ENCODE measurements around the gene CDK5RAP2. TPM values are rescaled to one million over a fixed set of nuclear protein-coding genes. Genes with fewer than 3 reads are reported as not detected.
A peak's percentile ranks its signal among the peaks of the same experiment; 100 is the strongest.
"Not testable (repeated sequence)": the region's sequence is repeated elsewhere in the genome, so short reads cannot be mapped to it uniquely, and the experiment has no call there.

CDK5RAP2 gene
- total RNA-seq, 2 donors from 2014 or later: 65.9 to 68.4 TPM

- Mint-ChIP-seq H3K4me3 (no peak overlapping the region), H3K4me1 (peaks cover 4% of the 10 kb centered on the region), H3K9me3 (no peaks in the 10 kb centered on the region), H3K27ac (no peak overlapping the region), H3K27me3 (no peaks in the 10 kb centered on the region), H3K36me3 (ENCODE audit: low read depth) (peaks cover 92% of the 10 kb centered on the region)
- ATAC-seq (replicated peaks): no peak
These were observed 55.1 kb downstream of the CDK5RAP2 start for GRCh38 chr9:120524863-120525262.

- peaks cover 92% of the 10 kb centered on the region for H3K36me3 Mint-ChIP-seq (ENCODE audit: low read depth)
- no peaks in the 10 kb centered on the region for H3K9me3 Mint-ChIP-seq
- H3K27me3 Mint-ChIP-seq: no peaks in the 10 kb centered on the region
- ATAC-seq (replicated peaks): no peak
- H3K4me3 Mint-ChIP-seq: no peak overlapping the region
- H3K4me1 Mint-ChIP-seq: peaks cover 4% of the 10 kb centered on the region
- no peak overlapping the region for H3K27ac Mint-ChIP-seq
These were observed 55.9 kb downstream of the CDK5RAP2 start for GRCh38 chr9:120524038-120524437.

- Mint-ChIP-seq H3K27ac (no peak overlapping the region), H3K36me3 (ENCODE audit: low read depth) (peaks cover 92% of the 10 kb centered on the region), H3K4me3 (no peak overlapping the region), H3K27me3 (no peaks in the 10 kb centered on the region), H3K4me1 (peaks cover 4% of the 10 kb centered on the region), H3K9me3 (no peaks in the 10 kb centered on the region)
- no peak for ATAC-seq (replicated peaks)
These were observed 57.4 kb downstream of the CDK5RAP2 start for GRCh38 chr9:120522558-120522957.

- H3K9me3 Mint-ChIP-seq: no peaks in the 10 kb centered on the region
- H3K27ac Mint-ChIP-seq: no peak overlapping the region
- H3K27me3 Mint-ChIP-seq: no peaks in the 10 kb centered on the region
- no peak overlapping the region for H3K4me3 Mint-ChIP-seq
- H3K36me3 Mint-ChIP-seq (ENCODE audit: low read depth): peaks cover 92% of the 10 kb centered on the region
- ATAC-seq (replicated peaks): no peak
- H3K4me1 Mint-ChIP-seq: peaks cover 4% of the 10 kb centered on the region
These were observed 57.9 kb downstream of the CDK5RAP2 start for GRCh38 chr9:120522032-120522431.

- H3K27ac Mint-ChIP-seq: no peak overlapping the region
- no peaks in the 10 kb centered on the region for H3K9me3 Mint-ChIP-seq
- ATAC-seq (replicated peaks): no peak
- H3K4me3 Mint-ChIP-seq: no peak overlapping the region
- peaks cover 92% of the 10 kb centered on the region for H3K36me3 Mint-ChIP-seq (ENCODE audit: low read depth)
- peaks cover 3% of the 10 kb centered on the region for H3K4me1 Mint-ChIP-seq
- no peaks in the 10 kb centered on the region for H3K27me3 Mint-ChIP-seq
These were observed 58.9 kb downstream of the CDK5RAP2 start for GRCh38 chr9:120521101-120521500.

- not testable (repeated sequence) for H3K27ac Mint-ChIP-seq; H3K27me3 Mint-ChIP-seq; H3K4me1 Mint-ChIP-seq; ATAC-seq (replicated peaks); H3K4me3 Mint-ChIP-seq; H3K9me3 Mint-ChIP-seq
- H3K36me3 Mint-ChIP-seq (ENCODE audit: low read depth): peaks cover 94% of the 10 kb centered on the region
These were observed 64.0 kb downstream of the CDK5RAP2 start for GRCh38 chr9:120515996-120516395.

- not testable (repeated sequence) for H3K4me1 Mint-ChIP-seq; ATAC-seq (replicated peaks); H3K27ac Mint-ChIP-seq; H3K4me3 Mint-ChIP-seq; H3K9me3 Mint-ChIP-seq; H3K27me3 Mint-ChIP-seq
- H3K36me3 Mint-ChIP-seq (ENCODE audit: low read depth): peaks cover 96% of the 10 kb centered on the region
These were observed 64.5 kb downstream of the CDK5RAP2 start for GRCh38 chr9:120515481-120515880.

GRCh38 chr9:120514405-120514804 lies 65.6 kb downstream of the CDK5RAP2 start:
- no peak overlapping the region for H3K27ac Mint-ChIP-seq
- H3K9me3 Mint-ChIP-seq: no peaks in the 10 kb centered on the region
- ATAC-seq (replicated peaks): no peak
- H3K4me3 Mint-ChIP-seq: no peak overlapping the region
- H3K4me1 Mint-ChIP-seq: peaks cover 5% of the 10 kb centered on the region
- H3K36me3 Mint-ChIP-seq (ENCODE audit: low read depth): peaks cover 100% of the 10 kb centered on the region
- H3K27me3 Mint-ChIP-seq: no peaks in the 10 kb centered on the region

GRCh38 chr9:120513825-120514396 lies 66.1 kb downstream of the CDK5RAP2 start:
- Mint-ChIP-seq H3K27ac (no peak overlapping the region), H3K36me3 (ENCODE audit: low read depth) (peaks cover 100% of the 10 kb centered on the region), H3K9me3 (no peaks in the 10 kb centered on the region), H3K4me3 (no peak overlapping the region), H3K4me1 (peaks cover 5% of the 10 kb centered on the region), H3K27me3 (no peaks in the 10 kb centered on the region)
- no peak for ATAC-seq (replicated peaks)

- peaks cover 5% of the 10 kb centered on the region for H3K4me1 Mint-ChIP-seq
- no peak overlapping the region for H3K27ac Mint-ChIP-seq
- peaks cover 95% of the 10 kb centered on the region for H3K36me3 Mint-ChIP-seq (ENCODE audit: low read depth)
- no peaks in the 10 kb centered on the region for H3K27me3 Mint-ChIP-seq
- H3K9me3 Mint-ChIP-seq: no peaks in the 10 kb centered on the region
- no peak overlapping the region for H3K4me3 Mint-ChIP-seq
- no peak for ATAC-seq (replicated peaks)
These were observed 69.2 kb downstream of the CDK5RAP2 start for GRCh38 chr9:120510816-120511215.

- Mint-ChIP-seq H3K36me3 (ENCODE audit: low read depth) (peaks cover 90% of the 10 kb centered on the region), H3K4me1 (peaks cover 12% of the 10 kb centered on the region), H3K27me3 (no peaks in the 10 kb centered on the region), H3K27ac (no peak overlapping the region), H3K4me3 (no peak overlapping the region), H3K9me3 (no peaks in the 10 kb centered on the region)
- no peak for ATAC-seq (replicated peaks)
These were observed 71.9 kb downstream of the CDK5RAP2 start for GRCh38 chr9:120507936-120508510.

- Mint-ChIP-seq H3K36me3 (ENCODE audit: low read depth) (peaks cover 84% of the 10 kb centered on the region), H3K27me3 (no peaks in the 10 kb centered on the region), H3K9me3 (no peaks in the 10 kb centered on the region), H3K27ac (peak overlapping the region; percentile 49), H3K4me1 (peaks cover 17% of the 10 kb centered on the region), H3K4me3 (no peak overlapping the region)
- ATAC-seq (replicated peaks): peak; percentile 16
These were observed 74.8 kb downstream of the CDK5RAP2 start for GRCh38 chr9:120505186-120505585.

- H3K36me3 Mint-ChIP-seq (ENCODE audit: low read depth): peaks cover 44% of the 10 kb centered on the region
- H3K4me3 Mint-ChIP-seq: no peak overlapping the region
- H3K9me3 Mint-ChIP-seq: no peaks in the 10 kb centered on the region
- no peak for ATAC-seq (replicated peaks)
- H3K27ac Mint-ChIP-seq: no peak overlapping the region
- no peaks in the 10 kb centered on the region for H3K27me3 Mint-ChIP-seq
- H3K4me1 Mint-ChIP-seq: peaks cover 17% of the 10 kb centered on the region
These were observed 79.2 kb downstream of the CDK5RAP2 start for GRCh38 chr9:120500733-120501132.

GRCh38 chr9:120497865-120498264 lies 82.1 kb downstream of the CDK5RAP2 start:
- H3K4me1 Mint-ChIP-seq; H3K27me3 Mint-ChIP-seq; H3K4me3 Mint-ChIP-seq; H3K9me3 Mint-ChIP-seq; ATAC-seq (replicated peaks); H3K27ac Mint-ChIP-seq: not testable (repeated sequence)
- peaks cover 37% of the 10 kb centered on the region for H3K36me3 Mint-ChIP-seq (ENCODE audit: low read depth)

GRCh38 chr9:120496438-120496837 lies 83.5 kb downstream of the CDK5RAP2 start:
- H3K27ac Mint-ChIP-seq; H3K27me3 Mint-ChIP-seq; ATAC-seq (replicated peaks); H3K4me3 Mint-ChIP-seq; H3K4me1 Mint-ChIP-seq; H3K9me3 Mint-ChIP-seq: not testable (repeated sequence)
- peaks cover 27% of the 10 kb centered on the region for H3K36me3 Mint-ChIP-seq (ENCODE audit: low read depth)

Measured in activated T-helper 17 cell treated with anti-CD3 and anti-CD28 coated beads, Interleukin-2, amount 50 U/mL, for 72 hours (primary cell).